MM.1S (cell line): ENCODE data around the gene MYLK4.
A peak's percentile ranks its signal among the peaks of the same experiment; 100 is the strongest.

ENCODE experiments used
- DNase-seq: peaks from one replicate; pipeline ENCODE4 v3.0.0-alpha.2; 2015
- H2AFZ ChIP-seq: fragments of 300-600 bp; sonication (generic); 2 replicates; pipeline ENCODE4 v1.6.0; 2016; ENCODE audit warnings: antibody characterized with exemption, low read length
- H3F3A ChIP-seq: fragments of 300-600 bp; sonication (generic); 2 replicates; pipeline ENCODE4 v1.6.1; 2016; ENCODE audit warnings: mild to moderate bottlenecking, antibody characterized with exemption, low read length, moderate library complexity, mixed read lengths; ENCODE audit not compliant: insufficient read depth
- H3K27ac ChIP-seq: fragments of 300-600 bp; sonication (generic); 2 replicates; pipeline ENCODE4 v1.5.1; 2016; ENCODE audit warnings: mild to moderate bottlenecking, low read length
- H3K27me3 ChIP-seq: fragments of 300-600 bp; sonication (generic); replicated peaks from 2 replicates; pipeline ENCODE4 v1.6.0; 2016; ENCODE audit warnings: low read length; ENCODE audit not compliant: insufficient read depth
- H3K36me3 ChIP-seq: fragments of 300-600 bp; sonication (generic); replicated peaks from 2 replicates; pipeline ENCODE4 v1.6.1; 2016; ENCODE audit warnings: mild to moderate bottlenecking, low read length, mixed read lengths; ENCODE audit not compliant: insufficient read depth
- H3K4me1 ChIP-seq: fragments of 300-600 bp; sonication (generic); 2 replicates; pipeline ENCODE4 v1.6.1; 2016; ENCODE audit warnings: low read length, mixed read lengths
- H3K4me2 ChIP-seq: fragments of 300-600 bp; sonication (generic); 2 replicates; pipeline ENCODE4 v1.6.0; 2016; ENCODE audit warnings: low read depth, low read length
- H3K4me3 ChIP-seq: fragments of 300-600 bp; sonication (generic); 2 replicates; pipeline ENCODE4 v1.5.1; 2016; ENCODE audit warnings: low read length, mixed read lengths
- H3K79me2 ChIP-seq: fragments of 300-600 bp; sonication (generic); 2 replicates; pipeline ENCODE4 v1.6.1; 2016; ENCODE audit warnings: mixed run types, low read length, mixed read lengths
- H3K9ac ChIP-seq: fragments of 300-600 bp; sonication (generic); 2 replicates; pipeline ENCODE4 v1.6.1; 2016; ENCODE audit warnings: low read length, mixed read lengths
- H3K9me2 ChIP-seq: fragments of 300-600 bp; sonication (generic); replicated peaks from 2 replicates; pipeline ENCODE4 v1.6.1; 2016; ENCODE audit warnings: mild to moderate bottlenecking, low read length, mixed read lengths; ENCODE audit not compliant: insufficient read depth
- H3K9me3 ChIP-seq: fragments of 300-600 bp; sonication (generic); replicated peaks from 2 replicates; pipeline ENCODE4 v1.6.1; 2016; ENCODE audit warnings: mild to moderate bottlenecking, low read length, mixed read lengths; ENCODE audit not compliant: insufficient read depth
- H4K20me1 ChIP-seq: fragments of 300-600 bp; sonication (generic); 2 replicates; pipeline ENCODE4 v1.6.1; 2016; ENCODE audit warnings: mild to moderate bottlenecking, low read length, moderate library complexity, mixed read lengths; ENCODE audit not compliant: insufficient read depth
- CTCF ChIP-seq: fragments of 300-600 bp; sonication (generic); IDR thresholded peaks from 2 replicates; pipeline ENCODE4 v1.5.1; 2016; ENCODE audit warnings: antibody characterized with exemption, low read length, mixed read lengths
- EZH2 ChIP-seq: fragments of 300-600 bp; sonication (generic); optimal IDR thresholded peaks from 2 replicates; pipeline ENCODE3; 2017; ENCODE audit warnings: low read depth, mild to moderate bottlenecking, antibody characterized with exemption, low read length, mixed read lengths
- EZH2phosphoT487 ChIP-seq: fragments of 300-600 bp; sonication (generic); IDR thresholded peaks from 2 replicates; pipeline ENCODE4 v1.6.1; 2018; ENCODE audit warnings: antibody characterized with exemption, low read length

Gene MYLK4

GRCh38 chr6:2791450-2791974, 40.8 kb upstream of the MYLK4 start:
- H2AFZ ChIP-seq: no peak overlapping the region
- no peaks in the 10 kb centered on the region for H3K4me1 ChIP-seq
- H3K4me2 ChIP-seq: no peak overlapping the region
- H3K36me3 ChIP-seq: no peaks in the 10 kb centered on the region
- H3K9ac ChIP-seq: no peak overlapping the region
- H4K20me1 ChIP-seq: no peaks in the 10 kb centered on the region
- H3K27ac ChIP-seq: no peak overlapping the region
- no peaks in the 10 kb centered on the region for H3K9me2 ChIP-seq
- no peak for DNase-seq
- H3K79me2 ChIP-seq: no peaks in the 10 kb centered on the region
- H3K27me3 ChIP-seq: no peaks in the 10 kb centered on the region
- H3K9me3 ChIP-seq: no peaks in the 10 kb centered on the region
- no peaks in the 10 kb centered on the region for H3F3A ChIP-seq
- TF ChIP-seq CTCF (no peak), EZH2phosphoT487 (no peak), EZH2 (no peak)
- no peak overlapping the region for H3K4me3 ChIP-seq

GRCh38 chr6:2790588-2791449, 40.1 kb upstream of the MYLK4 start:
- Histone ChIP-seq H3K4me1 (no peaks in the 10 kb centered on the region), H3F3A (no peaks in the 10 kb centered on the region), H3K4me3 (no peak overlapping the region), H3K27ac (no peak overlapping the region), H3K9me2 (no peaks in the 10 kb centered on the region), H3K36me3 (no peaks in the 10 kb centered on the region), H3K4me2 (no peak overlapping the region), H3K9ac (no peak overlapping the region), H3K9me3 (no peaks in the 10 kb centered on the region), H3K79me2 (no peaks in the 10 kb centered on the region), H2AFZ (no peak overlapping the region), H3K27me3 (no peaks in the 10 kb centered on the region), H4K20me1 (no peaks in the 10 kb centered on the region)
- TF ChIP-seq EZH2phosphoT487 (no peak), CTCF (peak; percentile 77)
- peak; percentile 65 for DNase-seq

- no peaks in the 10 kb centered on the region for H3F3A ChIP-seq
- no peaks in the 10 kb centered on the region for H3K27me3 ChIP-seq
- no peaks in the 10 kb centered on the region for H3K9me3 ChIP-seq
- H3K4me3 ChIP-seq: no peak overlapping the region
- H3K36me3 ChIP-seq: no peaks in the 10 kb centered on the region
- H3K4me1 ChIP-seq: no peaks in the 10 kb centered on the region
- no peak overlapping the region for H2AFZ ChIP-seq
- no peak overlapping the region for H3K9ac ChIP-seq
- no peak overlapping the region for H3K27ac ChIP-seq
- H3K79me2 ChIP-seq: 0 out of 2 replicates have a peak, but pooled peaks cover 4% of the 10 kb centered on the region
- TF ChIP-seq CTCF (no peak), EZH2 (no peak), EZH2phosphoT487 (no peak)
- no peak overlapping the region for H3K4me2 ChIP-seq
- DNase-seq: no peak
- H3K9me2 ChIP-seq: no peaks in the 10 kb centered on the region
- H4K20me1 ChIP-seq: no peaks in the 10 kb centered on the region
Observed at GRCh38 chr6:2786269-2786668, 35.5 kb upstream of the MYLK4 start.
